Mesothelial cell of epicardium (in vitro differentiated cells): ENCODE measurements around the gene POMC. TPM values are rescaled to one million over a fixed set of nuclear protein-coding genes. Genes with fewer than 3 reads are reported as not detected.

ENCODE experiments used
- DNase-seq, 2 experiments: peaks; one replicate each; pipeline ENCODE4 v3.0.0; 2021; ENCODE audit warnings: low spot score in 2 of 2; ENCODE audit not compliant: unreplicated experiment in 2 of 2
- H3K27ac Mint-ChIP-seq: 2 replicates; pipeline ENCODE4 v1.8.0; 2021; ENCODE audit warnings: mixed read lengths
- H3K27me3 Mint-ChIP-seq: 2 replicates; pipeline ENCODE4 v1.8.0; 2021; ENCODE audit warnings: low read depth, mixed read lengths
- H3K36me3 Mint-ChIP-seq: 2 replicates; pipeline ENCODE4 v1.8.0; 2021; ENCODE audit warnings: mixed read lengths
- H3K4me1 Mint-ChIP-seq: 2 replicates; pipeline ENCODE4 v1.8.0; 2021; ENCODE audit warnings: mixed read lengths
- H3K4me3 Mint-ChIP-seq: 2 replicates; pipeline ENCODE4 v1.8.0; 2021; ENCODE audit warnings: mild to moderate bottlenecking, moderate library complexity, mixed read lengths
- H3K9me3 Mint-ChIP-seq: 2 replicates; pipeline ENCODE4 v1.8.0; 2021; ENCODE audit warnings: mixed read lengths
- CTCF ChIP-seq: fragments of 200-600 bp; sonication (generic); IDR thresholded peaks from one replicate; pipeline ENCODE4 v1.5.0; 2021; ENCODE audit warnings: antibody characterized with exemption; ENCODE audit not compliant: unreplicated experiment
- total RNA-seq: library from RNA; stranded (reverse); gene quantifications from 3 replicates; pipeline ENCODE4 v1.2.1, GENCODE V29; 2021

POMC gene
- total RNA-seq, 1 donor from 2014 or later, result not detected

GRCh38 chr2:25198576-25198975 is 30.2 kb upstream of the POMC start:
- no peaks in the 10 kb centered on the region for H3K9me3 Mint-ChIP-seq
- DNase-seq, result no peak
- H3K27ac Mint-ChIP-seq, result peak overlapping the region; percentile 23
- H3K4me1 Mint-ChIP-seq, result peaks cover 21% of the 10 kb centered on the region
- H3K36me3 Mint-ChIP-seq, result no peaks in the 10 kb centered on the region
- no peak for TF ChIP-seq CTCF
- peaks cover 2% of the 10 kb centered on the region for H3K27me3 Mint-ChIP-seq
- no peak overlapping the region for H3K4me3 Mint-ChIP-seq

GRCh38 chr2:25198209-25198525 is 29.8 kb upstream of the POMC start:
- no peaks in the 10 kb centered on the region for H3K9me3 Mint-ChIP-seq
- no peak overlapping the region for H3K27ac Mint-ChIP-seq
- peaks cover 2% of the 10 kb centered on the region for H3K27me3 Mint-ChIP-seq
- H3K36me3 Mint-ChIP-seq, result no peaks in the 10 kb centered on the region
- no peak for DNase-seq
- H3K4me3 Mint-ChIP-seq, result no peak overlapping the region
- peaks cover 21% of the 10 kb centered on the region for H3K4me1 Mint-ChIP-seq
- TF ChIP-seq CTCF, result no peak

GRCh38 chr2:25197336-25198208 is 29.2 kb upstream of the POMC start:
- H3K4me3 Mint-ChIP-seq, result no peak overlapping the region
- no peaks in the 10 kb centered on the region for H3K9me3 Mint-ChIP-seq
- peaks cover 2% of the 10 kb centered on the region for H3K27me3 Mint-ChIP-seq
- TF ChIP-seq CTCF, result no peak
- no peak overlapping the region for H3K27ac Mint-ChIP-seq
- H3K36me3 Mint-ChIP-seq, result no peaks in the 10 kb centered on the region
- no peak for DNase-seq
- peaks cover 22% of the 10 kb centered on the region for H3K4me1 Mint-ChIP-seq

GRCh38 chr2:25194576-25195122 is 26.3 kb upstream of the POMC start:
- TF ChIP-seq CTCF, result no peak
- H3K9me3 Mint-ChIP-seq, result no peaks in the 10 kb centered on the region
- H3K4me3 Mint-ChIP-seq, result no peak overlapping the region
- no peaks in the 10 kb centered on the region for H3K36me3 Mint-ChIP-seq
- no peak for DNase-seq
- H3K27me3 Mint-ChIP-seq, result no peaks in the 10 kb centered on the region
- H3K27ac Mint-ChIP-seq, result no peak overlapping the region
- H3K4me1 Mint-ChIP-seq, result peaks cover 28% of the 10 kb centered on the region

- no peak overlapping the region for H3K4me3 Mint-ChIP-seq
- no peak overlapping the region for H3K27ac Mint-ChIP-seq
- H3K27me3 Mint-ChIP-seq, result no peaks in the 10 kb centered on the region
- no peaks in the 10 kb centered on the region for H3K9me3 Mint-ChIP-seq
- DNase-seq, result no peak
- no peak for TF ChIP-seq CTCF
- H3K36me3 Mint-ChIP-seq, result no peaks in the 10 kb centered on the region
- peaks cover 7% of the 10 kb centered on the region for H3K4me1 Mint-ChIP-seq
These were observed 22.2 kb upstream of the POMC start for GRCh38 chr2:25190536-25190935.
